Femur (tissue), 1 donor: Measurements from ENCODE around the gene FBXL12.
A peak's percentile ranks its signal among the peaks of the same experiment; 100 is the strongest.
"Not testable (repeated sequence)": the region's sequence is repeated elsewhere in the genome, so short reads cannot be mapped to it uniquely, and the experiment has no call there.

Experiments
- DNase-seq: peaks from one replicate; pipeline ENCODE4 v3.0.0-alpha.2; 2017

FBXL12 gene

GRCh38 chr19:9836021-9836420 lies 17.1 kb upstream of the FBXL12 start:
- no peak for DNase-seq

GRCh38 chr19:9835507-9835949 lies 16.6 kb upstream of the FBXL12 start:
- no peak for DNase-seq

DNA sequence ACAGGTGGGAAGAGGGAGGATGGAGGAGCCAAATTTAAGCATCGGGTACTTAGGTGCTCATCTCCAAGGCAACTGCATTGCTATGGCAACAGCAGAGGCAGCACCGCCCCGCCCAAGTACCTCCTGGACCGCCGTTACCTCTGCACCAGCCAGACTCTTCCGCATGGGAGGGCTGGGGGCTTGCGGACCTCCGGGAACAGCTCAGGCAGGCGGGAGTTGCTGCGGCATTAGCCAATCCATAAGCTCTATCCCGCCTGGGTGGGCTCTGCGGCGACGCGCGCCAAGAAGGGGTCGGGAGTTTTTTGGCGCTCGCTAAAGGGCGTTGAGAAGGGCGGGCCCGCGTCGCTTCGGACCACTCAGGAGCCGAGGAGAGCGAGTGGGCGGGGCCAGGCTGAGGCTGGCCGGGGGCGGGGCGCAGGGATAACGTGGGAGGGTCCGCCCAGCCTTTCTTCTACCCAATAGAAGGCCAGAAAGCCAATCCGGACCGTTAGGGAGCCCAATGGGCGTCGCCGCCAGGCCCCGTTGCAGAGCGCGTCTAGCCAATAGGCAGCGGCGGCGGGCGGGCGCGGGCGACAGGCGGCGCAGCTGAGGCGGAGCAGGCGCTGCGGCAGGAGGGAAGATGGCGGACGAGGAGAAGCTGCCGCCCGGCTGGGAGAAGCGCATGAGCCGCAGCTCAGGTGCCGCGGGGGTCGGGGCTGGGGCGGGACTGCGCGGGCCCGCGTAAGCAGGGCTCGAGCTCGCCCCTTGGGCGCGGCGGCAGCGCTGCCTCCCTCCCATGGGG lies 16.0 kb upstream of the FBXL12 start, which contains the start of gene PIN1:
Gene PIN1 (plus strand): TSS at position 593 of the 781 bp plus-strand sequence. CDS start 27 bp downstream, at position 620.
- DNase-seq, result peak; percentile 100

DNA sequence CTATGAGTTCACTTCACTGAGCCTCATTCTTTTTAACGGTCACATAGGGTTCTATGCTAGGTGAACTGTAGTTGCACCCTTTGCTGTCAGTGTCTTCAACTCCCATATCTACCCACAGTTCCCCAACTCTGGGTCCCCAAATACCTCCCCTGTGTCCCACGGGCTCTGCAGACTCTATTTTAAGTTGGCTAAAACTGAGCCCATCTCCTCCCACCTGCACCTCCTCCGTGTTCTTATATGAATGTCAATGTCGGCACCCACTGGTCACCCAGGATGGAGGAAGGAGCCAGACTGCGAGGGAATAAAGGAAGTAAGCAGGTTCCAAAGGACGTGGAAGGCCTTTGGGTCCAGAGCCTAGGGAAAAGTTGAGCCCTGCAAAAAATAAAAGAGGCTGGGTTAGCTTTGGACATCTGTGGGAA lies 15.4 kb upstream of the FBXL12 start:
- no peak for DNase-seq

GRCh38 chr19:9828551-9829063 lies 9.7 kb upstream of the FBXL12 start:
- DNase-seq, result no peak

- peak; percentile 94 for DNase-seq
Measured at GRCh38 chr19:9827289-9828238, 8.7 kb upstream of the FBXL12 start, which contains the start of gene UBL5. UBL5 (plus strand) TSS chr19:9827918; CDS start chr19:9828338, 420 bp downstream.

GRCh38 chr19:9823816-9824215 lies 4.9 kb upstream of the FBXL12 start:
- no peak for DNase-seq

- not testable (repeated sequence) for DNase-seq
Measured at GRCh38 chr19:9820034-9820433, 1.2 kb upstream of the FBXL12 start.

GRCh38 chr19:9819596-9819909 lies 674 bp upstream of the FBXL12 start:
- DNase-seq, result no peak

GRCh38 chr19:9818175-9818733 lies 625 bp downstream of the FBXL12 start:
- DNase-seq, result no peak

GRCh38 chr19:9811139-9811538 lies 7.7 kb downstream of the FBXL12 start:
- no peak for DNase-seq

DNA sequence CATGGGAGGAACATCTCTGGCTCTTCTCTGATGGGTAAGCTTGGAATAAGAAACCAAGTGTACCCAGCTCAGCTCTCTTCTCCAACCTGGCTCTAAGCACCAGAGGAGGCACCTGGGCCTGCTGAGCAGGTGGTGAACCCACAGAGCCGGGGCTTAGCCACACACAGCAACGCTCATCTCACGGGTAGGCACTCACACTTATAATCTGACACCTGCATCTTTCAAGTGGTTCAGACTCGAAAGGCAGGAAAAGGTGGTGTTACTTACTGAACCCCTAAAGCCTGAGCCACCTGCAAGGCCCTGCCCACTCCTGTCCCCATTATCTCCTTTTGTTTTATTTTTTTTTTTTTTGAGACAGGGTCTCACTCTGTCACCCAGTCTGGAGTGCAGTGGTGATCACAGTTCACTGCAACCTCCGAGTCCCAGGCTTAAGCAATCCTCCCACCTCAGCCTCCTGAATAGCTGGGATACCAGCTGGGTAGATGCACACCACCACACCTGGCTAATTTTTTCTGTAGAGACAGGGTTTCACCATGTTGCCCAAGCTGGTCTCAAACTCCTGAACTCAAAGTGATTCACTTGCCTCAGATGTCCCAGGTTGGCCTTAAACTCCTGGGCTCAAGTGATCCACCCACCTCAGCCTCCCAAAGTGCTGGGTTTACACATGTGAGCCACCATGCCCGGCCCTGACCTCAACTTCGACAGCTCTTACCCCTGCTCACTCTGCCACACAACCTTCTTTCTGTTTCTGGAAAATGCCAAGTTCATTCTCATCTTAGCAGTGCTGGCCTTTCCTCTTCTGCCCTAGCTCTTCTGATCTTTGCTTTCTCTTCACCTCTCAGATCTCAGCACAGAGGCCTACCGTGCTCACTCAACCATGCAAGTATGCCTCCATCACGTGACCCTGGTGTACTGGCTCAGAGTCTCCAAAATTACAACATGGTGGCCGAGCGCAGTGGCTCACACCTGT lies 9.7 kb downstream of the FBXL12 start:
- no peak for DNase-seq

DNA sequence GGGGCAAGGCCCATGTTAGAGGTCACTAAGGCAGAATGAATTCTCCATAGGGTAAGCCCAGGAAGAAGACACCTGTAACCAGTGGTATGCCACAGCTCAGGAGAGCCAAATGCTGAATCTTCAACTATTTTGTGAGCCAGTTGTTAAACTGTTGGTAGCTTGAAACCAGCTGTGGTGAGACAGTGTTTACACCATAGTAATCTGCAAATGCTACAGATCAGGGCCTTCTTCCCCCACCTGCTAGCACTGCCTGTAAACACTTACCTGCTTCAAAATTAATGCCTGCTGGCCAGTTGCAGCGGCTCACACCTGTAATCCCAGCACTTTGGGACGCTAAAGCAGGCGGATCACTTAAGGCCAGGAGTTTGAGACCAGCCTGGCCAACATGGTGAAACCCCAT lies 12.1 kb downstream of the FBXL12 start:
- DNase-seq, result no peak

DNA sequence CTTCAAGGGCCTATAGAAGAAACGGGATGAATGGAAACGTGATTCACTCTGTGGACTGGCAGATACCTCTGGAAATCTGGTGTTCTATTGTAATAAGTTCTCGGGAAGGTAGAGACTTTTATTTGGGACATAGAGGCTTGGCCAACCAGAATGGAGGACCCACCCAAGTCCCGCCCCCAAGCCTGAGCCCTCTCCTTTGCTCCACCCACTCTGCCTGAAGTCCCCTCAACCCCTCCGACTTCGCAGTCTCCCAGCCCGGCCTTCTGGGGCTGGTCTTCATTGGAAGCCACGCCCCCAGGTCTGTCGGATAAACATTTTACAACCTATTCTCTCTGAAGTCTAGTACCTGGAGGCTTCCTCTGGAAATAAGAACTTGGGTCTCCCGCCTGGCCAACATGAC lies 16.9 kb downstream of the FBXL12 start:
- DNase-seq, result no peak

- DNase-seq, result no peak
Measured at GRCh38 chr19:9799162-9799561, 19.7 kb downstream of the FBXL12 start.

- no peak for DNase-seq
Measured at GRCh38 chr19:9797871-9798270, 21.0 kb downstream of the FBXL12 start.

DNA sequence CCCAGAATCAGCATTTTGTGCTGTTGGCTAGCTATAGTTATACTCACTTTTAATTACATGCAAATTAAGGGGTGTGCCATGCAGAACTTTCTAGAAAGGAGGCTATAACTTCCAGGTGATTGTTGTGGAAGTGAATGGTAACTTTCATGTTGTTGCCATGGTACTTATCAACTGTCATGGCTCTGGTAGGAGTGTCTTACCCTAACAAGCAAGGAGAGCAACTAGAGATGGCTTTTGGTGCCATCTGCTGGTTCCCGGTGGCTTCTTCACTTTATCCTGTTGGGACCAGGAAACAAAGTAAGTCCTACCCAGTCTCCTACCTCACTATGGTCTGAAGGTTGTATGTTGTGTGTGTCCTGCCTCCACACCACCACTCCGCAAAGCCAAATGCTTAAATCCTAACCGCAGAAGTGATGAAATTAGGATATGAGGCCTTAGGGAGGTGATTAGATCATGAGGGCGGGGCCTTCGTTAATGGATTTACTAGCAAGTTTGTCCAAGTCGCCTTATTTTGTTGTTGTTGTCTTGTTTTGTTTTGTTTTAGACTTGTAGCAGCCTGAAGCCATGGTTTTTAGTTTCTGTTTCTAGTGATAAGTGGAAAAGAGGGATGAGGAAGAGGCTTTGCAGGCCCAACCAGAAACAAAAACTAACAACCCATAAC lies 22.6 kb downstream of the FBXL12 start:
- peak; percentile 90 for DNase-seq

- no peak for DNase-seq
Measured at GRCh38 chr19:9793071-9793591, 25.7 kb downstream of the FBXL12 start.

DNA sequence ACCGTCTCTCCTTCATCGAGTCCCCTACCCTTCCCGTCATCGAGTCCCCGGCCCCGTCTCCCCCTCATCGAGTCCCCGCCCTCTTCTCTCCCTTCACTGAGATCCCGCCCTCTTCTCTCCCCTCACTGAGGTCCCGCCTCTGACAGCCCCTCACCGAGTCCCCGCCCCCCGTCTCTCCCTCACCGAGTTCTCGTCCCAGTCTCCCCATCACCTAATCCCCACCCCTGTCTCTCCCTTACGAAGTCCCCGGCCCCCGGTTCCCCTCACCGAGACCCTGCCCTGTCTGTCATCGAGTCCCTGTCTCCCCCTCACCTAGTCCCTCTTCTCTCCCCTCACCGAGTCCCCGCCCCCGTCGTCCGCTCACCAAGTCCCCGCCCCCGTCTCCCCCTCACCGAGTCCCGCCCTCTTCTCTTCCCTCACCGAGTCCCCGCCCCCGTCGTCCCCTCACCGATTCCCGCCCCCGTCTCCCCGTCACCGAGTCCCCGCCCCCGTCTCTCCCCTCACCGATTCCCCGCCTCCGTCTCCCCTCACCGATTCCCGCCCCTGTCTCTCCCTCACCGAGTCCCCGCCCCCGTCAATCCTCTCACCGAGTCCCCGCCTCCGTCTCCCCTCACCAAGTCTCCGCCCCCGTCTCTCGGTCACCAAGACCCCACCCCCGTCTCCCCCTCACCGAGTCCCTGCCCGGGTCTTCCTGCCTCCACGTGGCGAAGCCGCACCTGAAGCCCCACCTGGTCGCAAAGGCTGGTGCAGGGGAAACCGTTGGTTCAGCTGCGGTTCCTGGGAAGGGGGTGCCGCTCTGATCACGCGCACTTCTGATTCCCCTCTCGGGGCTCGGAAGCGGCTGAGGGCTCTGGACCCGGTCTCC lies 26.4 kb downstream of the FBXL12 start:
- DNase-seq, result peak; percentile 99
